ENCODE data around the gene LRMDA.

- TF ChIP-seq CTCF (conservative IDR thresholded peaks at IDR 0.05; ENCODE audit: low read depth, low read length) (no peak), EZH2 (IDR thresholded peaks at IDR 0.05; ENCODE audit: borderline replicate concordance, low read depth, low read length, poor library complexity, severe bottlenecking) (no peak)
Measured at GRCh38 chr10:75978213-75978612, 546.8 kb downstream of the LRMDA start.
